GM19035 (cell line): ENCODE measurements around the gene WNT1.
A peak's percentile ranks its signal among the peaks of the same experiment; 100 is the strongest.

Experiments used
- ATAC-seq: cut with Tn5 transposase; IDR thresholded peaks from one replicate; pipeline ENCODE4 v1.9.1; 2021; ENCODE audit not compliant: unreplicated experiment

Gene WNT1

GRCh38 chr12:48980389-48980952 is 2.3 kb downstream of the WNT1 start:
- no peak for ATAC-seq

GRCh38 chr12:48980953-48981756 is 3.0 kb downstream of the WNT1 start:
- no peak for ATAC-seq

GRCh38 chr12:48981757-48982157 is 3.6 kb downstream of the WNT1 start:
- no peak for ATAC-seq

- ATAC-seq = no peak
Observed at GRCh38 chr12:48982397-48983080, 4.4 kb downstream of the WNT1 start.

- no peak for ATAC-seq
Observed at GRCh38 chr12:48985475-48985897, 7.4 kb downstream of the WNT1 start.

- ATAC-seq = no peak
Observed at GRCh38 chr12:48985901-48986300, 7.8 kb downstream of the WNT1 start.

GRCh38 chr12:48986720-48987291 is 8.7 kb downstream of the WNT1 start:
- ATAC-seq = no peak

- no peak for ATAC-seq
Observed at GRCh38 chr12:48988030-48988649, 10.0 kb downstream of the WNT1 start.

- no peak for ATAC-seq
Observed at GRCh38 chr12:48990552-48990951, 12.4 kb downstream of the WNT1 start.

- no peak for ATAC-seq
Observed at GRCh38 chr12:48991247-48992050, 13.3 kb downstream of the WNT1 start.

- ATAC-seq = no peak
Observed at GRCh38 chr12:48993787-48994186, 15.7 kb downstream of the WNT1 start.

- ATAC-seq = no peak
Observed at GRCh38 chr12:48994224-48995085, 16.3 kb downstream of the WNT1 start.

- ATAC-seq = no peak
Observed at GRCh38 chr12:48995086-48995879, 17.2 kb downstream of the WNT1 start.

- no peak for ATAC-seq
Observed at GRCh38 chr12:48996794-48997718, 18.9 kb downstream of the WNT1 start.

- ATAC-seq = peak; percentile 44
Observed at GRCh38 chr12:48997719-48998496, 19.8 kb downstream of the WNT1 start.

GRCh38 chr12:48998497-48999353 is 20.6 kb downstream of the WNT1 start:
- ATAC-seq = peak; percentile 7
